Measurements from ENCODE around the gene CASP9.

CASP9 gene

GRCh38 chr1:15500184-15501178, 23.5 kb downstream of the CASP9 start:
- no peak for TF ChIP-seq CTCF (IDR thresholded peaks at IDR 0.05)

- no peak for TF ChIP-seq CTCF (IDR thresholded peaks at IDR 0.05)
These were observed 30.1 kb downstream of the CASP9 start for GRCh38 chr1:15493869-15494390.

GRCh38 chr1:15492596-15492995, 31.4 kb downstream of the CASP9 start:
- TF ChIP-seq CTCF (IDR thresholded peaks at IDR 0.05): no peak

GRCh38 chr1:15489052-15489736, 34.8 kb downstream of the CASP9 start:
- no peak for TF ChIP-seq CTCF (IDR thresholded peaks at IDR 0.05)

GRCh38 chr1:15488371-15488770, 35.6 kb downstream of the CASP9 start:
- no peak for TF ChIP-seq CTCF (IDR thresholded peaks at IDR 0.05)

GRCh38 chr1:15485636-15486035, 38.4 kb downstream of the CASP9 start:
- no peak for TF ChIP-seq CTCF (IDR thresholded peaks at IDR 0.05)

GRCh38 chr1:15483971-15484370, 40.0 kb downstream of the CASP9 start:
- TF ChIP-seq CTCF (IDR thresholded peaks at IDR 0.05): no peak
